Esophagus (tissue), 2 donors: ENCODE results near the gene ADRA2C. TPM values are rescaled to one million over a fixed set of nuclear protein-coding genes. Genes with fewer than 3 reads are reported as not detected.

ENCODE experiments used
- H3K27ac ChIP-seq, 2 donors: one replicate each; pipeline ENCODE4 v1.5.1; 2013; ENCODE audit warnings: low read depth in 2 of 2, mild to moderate bottlenecking in 2 of 2, inconsistent platforms in 1 of 2, low read length in 1 of 2, moderate library complexity in 1 of 2
- H3K27me3 ChIP-seq, 2 donors: one replicate each; pipeline ENCODE4 v1.6.1; 2013; ENCODE audit warnings: low read length in 2 of 2, control low read depth in 1 of 2, mild to moderate bottlenecking in 1 of 2; ENCODE audit not compliant: insufficient read depth in 2 of 2, control insufficient read depth in 1 of 2
- H3K36me3 ChIP-seq, 2 donors: one replicate each; pipeline ENCODE4 v1.6.1; 2013; ENCODE audit warnings: low read length in 1 of 2; ENCODE audit not compliant: control insufficient read depth in 2 of 2, insufficient read depth in 2 of 2
- H3K4me1 ChIP-seq, 2 donors: one replicate each; pipeline ENCODE4 v1.6.1; 2013; ENCODE audit warnings: low read length in 1 of 2; ENCODE audit not compliant: control insufficient read depth in 2 of 2, insufficient read depth in 2 of 2
- H3K4me3 ChIP-seq, 2 donors: one replicate each; pipeline ENCODE4 v1.5.1; 2013; ENCODE audit warnings: low read length in 2 of 2, mild to moderate bottlenecking in 2 of 2, low read depth in 1 of 2, moderate library complexity in 1 of 2
- H3K9me3 ChIP-seq, 2 donors: one replicate each; pipeline ENCODE4 v1.6.1; 2013; ENCODE audit warnings: mild to moderate bottlenecking in 2 of 2, low read depth in 1 of 2, low read length in 1 of 2, moderate library complexity in 1 of 2; ENCODE audit not compliant: control insufficient read depth in 2 of 2, insufficient read depth in 1 of 2
- WGBS, 2 donors: extraction: QIAGEN DNeasy Blood & Tissue Kit; methylation state at CpG; one replicate each; pipeline ENCODE4 v1.1.7; 2013; 5-methylcytosine and 5-hydroxymethylcytosine counted together
- polyA plus RNA-seq, 2 donors: library from polyadenylated mRNA; stranded (reverse); fragments of 200-250 nt; gene quantifications; one replicate each; pipeline ENCODE4 v1.2.3, GENCODE V29; 2013
- donor health status: healthy with polysubstance abuse.
- donor health status: Bipolar disorder and iron deficiency.

Gene ADRA2C
- polyA plus RNA-seq, 2 donors = 0.61 to 1.1 TPM

GRCh38 chr4:3753726-3754412 is 12.3 kb upstream of the ADRA2C start:
- H3K27me3 ChIP-seq = no peaks in the 10 kb centered on the region
- 49 to 57% methylated on average over 15 to 19 of the region's 19 CpGs for WGBS, 2 donors
- no peak overlapping the region for H3K27ac ChIP-seq
- peaks cover 0 to 8% of the 10 kb centered on the region in 2 donors for H3K9me3 ChIP-seq
- H3K4me1 ChIP-seq = no peaks in the 10 kb centered on the region
- no peak overlapping the region for H3K4me3 ChIP-seq
- H3K36me3 ChIP-seq = no peaks in the 10 kb centered on the region

DNA sequence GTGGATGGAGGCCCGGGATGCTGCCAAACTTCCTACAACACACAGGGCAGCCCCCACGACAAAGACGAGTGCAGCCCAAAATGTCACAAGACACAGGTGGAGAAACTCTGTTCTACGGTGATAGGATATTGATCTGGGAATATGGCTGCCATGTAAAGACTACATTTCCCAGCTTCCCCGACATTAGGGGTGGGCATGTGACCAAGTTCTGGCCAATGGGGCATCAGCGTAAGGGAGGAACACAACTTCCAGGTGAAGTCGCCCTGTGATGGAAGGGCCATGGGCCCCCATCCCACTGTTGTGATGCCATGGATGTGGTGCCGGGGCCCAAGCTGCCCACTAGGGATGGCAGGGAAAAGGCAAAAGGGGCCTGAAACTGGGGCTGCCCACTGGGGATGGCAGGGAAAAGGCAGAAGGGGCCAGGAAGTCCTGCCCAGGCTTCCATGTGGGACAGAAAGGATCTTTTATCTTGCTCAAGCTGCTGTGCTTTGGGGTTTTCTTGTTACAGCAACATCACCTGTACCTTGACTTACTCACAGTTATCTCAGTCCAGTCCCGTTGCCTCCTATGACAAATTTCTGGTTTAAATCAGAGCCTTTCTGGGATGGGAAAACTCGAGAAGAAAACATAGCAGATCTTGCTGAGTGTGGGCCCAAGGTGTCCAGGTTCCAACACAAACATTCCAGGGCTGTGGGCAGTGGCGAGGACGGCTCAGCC is 9.7 kb upstream of the ADRA2C start:
- no peaks in the 10 kb centered on the region for H3K36me3 ChIP-seq
- no peak overlapping the region for H3K4me3 ChIP-seq
- H3K27ac ChIP-seq = no peak overlapping the region
- no peaks in the 10 kb centered on the region for H3K27me3 ChIP-seq
- no peaks in the 10 kb centered on the region for H3K4me1 ChIP-seq
- WGBS, 2 donors = 82 to 85% methylated on average over 12 of the region's 12 CpGs
- peaks cover 0 to 11% of the 10 kb centered on the region in 2 donors for H3K9me3 ChIP-seq

- no peaks in the 10 kb centered on the region for H3K4me1 ChIP-seq
- H3K4me3 ChIP-seq = no peak overlapping the region
- H3K27me3 ChIP-seq = no peaks in the 10 kb centered on the region
- H3K9me3 ChIP-seq = peaks cover 0 to 11% of the 10 kb centered on the region in 2 donors
- WGBS, 2 donors = 57 to 60% methylated on average over 15 of the region's 15 CpGs
- no peak overlapping the region for H3K27ac ChIP-seq
- no peaks in the 10 kb centered on the region for H3K36me3 ChIP-seq
Measured at GRCh38 chr4:3759236-3759635, 6.9 kb upstream of the ADRA2C start.

DNA sequence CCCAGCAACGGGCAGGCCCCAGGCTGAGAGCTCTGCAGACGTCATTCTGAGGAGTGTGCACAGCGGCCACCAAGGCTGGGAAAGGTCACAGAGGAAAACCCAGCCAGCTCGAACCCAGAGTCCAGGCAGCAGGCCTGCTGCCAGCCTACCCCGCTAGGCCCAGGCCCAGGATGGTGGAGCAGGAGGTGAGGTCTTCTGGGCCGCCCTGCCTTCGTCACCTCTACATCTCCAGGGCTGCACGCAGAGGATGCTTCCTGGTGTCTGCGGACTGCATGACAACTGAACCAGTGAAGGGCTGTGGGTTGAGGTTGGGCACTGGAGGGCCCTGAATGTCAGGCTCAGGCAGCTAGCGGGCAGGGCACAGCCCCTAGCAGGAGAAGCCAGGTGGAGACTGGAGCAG is 5.8 kb upstream of the ADRA2C start:
- Histone ChIP-seq H3K9me3 (peaks cover 0 to 6% of the 10 kb centered on the region in 2 donors), H3K4me1 (peaks cover 0 to 2% of the 10 kb centered on the region in 2 donors), H3K27me3 (no peaks in the 10 kb centered on the region), H3K27ac (no peak overlapping the region), H3K36me3 (no peaks in the 10 kb centered on the region), H3K4me3 (no peak overlapping the region)
- WGBS, 2 donors = 87% methylated on average over 10 of the region's 10 CpGs

- Histone ChIP-seq H3K9me3 (peaks cover 0 to 6% of the 10 kb centered on the region in 2 donors), H3K4me3 (no peak overlapping the region), H3K27me3 (no peaks in the 10 kb centered on the region), H3K4me1 (peaks cover 0 to 2% of the 10 kb centered on the region in 2 donors), H3K27ac (no peak overlapping the region), H3K36me3 (no peaks in the 10 kb centered on the region)
- 26 to 39% methylated on average over 5 of the region's 5 CpGs for WGBS, 2 donors
Measured at GRCh38 chr4:3760841-3761240, 5.3 kb upstream of the ADRA2C start.

DNA sequence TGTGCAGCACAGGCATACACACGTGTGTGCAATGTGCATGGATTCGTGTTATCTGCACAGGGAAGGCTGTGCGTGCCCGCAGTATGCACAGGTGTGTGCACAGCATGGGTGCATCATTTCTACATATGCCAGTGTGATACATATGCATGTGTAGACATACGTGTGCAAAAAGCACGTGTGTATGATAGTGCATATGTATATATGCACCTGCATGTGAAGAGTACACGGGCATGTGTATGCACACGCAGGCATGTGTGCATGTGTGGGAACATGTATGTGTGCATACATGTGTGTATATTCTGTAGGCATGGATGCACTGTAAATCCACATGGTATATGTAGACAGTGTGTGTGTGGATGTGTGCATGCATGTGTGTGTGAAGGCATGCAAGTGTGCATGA is 3.9 kb upstream of the ADRA2C start:
- Histone ChIP-seq H3K27ac (no peak overlapping the region), H3K36me3 (no peaks in the 10 kb centered on the region), H3K4me3 (no peak overlapping the region), H3K9me3 (peaks cover 4 to 10% of the 10 kb centered on the region in 2 donors), H3K4me1 (peaks cover 3 to 9% of the 10 kb centered on the region in 2 donors), H3K27me3 (peaks cover 0 to 4% of the 10 kb centered on the region in 2 donors)
- 80 to 82% methylated on average over 8 of the region's 8 CpGs for WGBS, 2 donors

GRCh38 chr4:3762753-3763549 is 3.2 kb upstream of the ADRA2C start:
- peaks cover 7 to 9% of the 10 kb centered on the region in 2 donors for H3K4me1 ChIP-seq
- H3K9me3 ChIP-seq = peaks cover 5 to 11% of the 10 kb centered on the region in 2 donors
- H3K4me3 ChIP-seq = no peak overlapping the region
- no peak overlapping the region for H3K27ac ChIP-seq
- H3K36me3 ChIP-seq = no peaks in the 10 kb centered on the region
- WGBS, 2 donors = 73 to 75% methylated on average over 24 of the region's 24 CpGs
- peaks cover 0 to 5% of the 10 kb centered on the region in 2 donors for H3K27me3 ChIP-seq

DNA sequence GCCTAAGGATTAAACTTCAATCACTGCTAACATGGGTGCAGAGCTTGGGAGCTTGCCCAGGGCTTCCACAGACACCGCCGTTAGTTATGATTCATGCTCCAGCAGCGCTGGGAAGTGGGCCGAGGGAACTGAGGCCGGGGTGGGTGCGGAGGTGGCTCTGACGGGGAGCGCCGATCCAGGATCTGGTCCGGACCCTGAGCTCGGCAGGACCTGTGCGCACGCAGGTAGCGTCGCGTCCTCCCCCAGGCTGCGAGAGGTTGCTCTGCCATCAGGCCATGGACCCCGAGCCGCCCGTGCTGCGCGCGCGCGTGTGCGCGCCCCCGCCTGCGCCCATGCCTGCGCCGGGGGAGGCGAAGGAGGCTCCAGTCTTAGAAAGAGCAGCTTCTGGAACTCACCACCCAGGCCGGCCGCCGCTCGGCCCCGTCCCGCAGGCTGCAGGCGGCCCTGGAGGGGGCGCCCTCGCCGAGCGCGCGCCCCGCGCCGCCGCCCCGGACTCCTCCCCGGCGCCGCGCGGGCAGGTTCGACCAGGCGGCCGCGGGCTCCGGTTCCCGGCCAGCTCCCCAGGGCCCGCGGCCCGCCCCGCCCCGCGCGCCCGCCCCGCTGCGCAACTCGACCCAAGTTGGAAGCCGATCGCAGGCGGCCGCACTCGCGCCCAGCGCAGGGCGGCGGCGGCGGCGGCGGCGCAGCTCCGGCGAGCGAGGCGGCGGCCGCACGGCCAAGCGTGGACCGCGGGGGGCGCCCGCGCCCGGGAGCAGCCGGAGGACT is 732 bp upstream of the ADRA2C start:
- H3K27ac ChIP-seq = peak overlapping the region; percentile 12 to 35
- no peaks in the 10 kb centered on the region for H3K36me3 ChIP-seq
- H3K4me1 ChIP-seq = peaks cover 8 to 9% of the 10 kb centered on the region in 2 donors
- H3K27me3 ChIP-seq = peaks cover 0 to 5% of the 10 kb centered on the region in 2 donors
- peak overlapping the region; percentile 43 to 53 for H3K4me3 ChIP-seq
- 1% methylated on average over 47 to 101 of the region's 101 CpGs for WGBS, 2 donors
- peaks cover 5 to 7% of the 10 kb centered on the region in 2 donors for H3K9me3 ChIP-seq
